KMS-11 (cell line): ENCODE data around the gene DENND6B.

Experiments
- H2AFZ ChIP-seq: fragments of 200-600 bp; sonication (generic); 2 replicates; pipeline ENCODE4 v1.6.1; 2016; ENCODE audit warnings: antibody characterized with exemption, mixed run types, low read depth
- H3K27ac ChIP-seq: fragments of 200-600 bp; sonication (generic); 2 replicates; pipeline ENCODE4 v1.6.1; 2016; ENCODE audit warnings: mild to moderate bottlenecking, mixed run types
- H3K27me3 ChIP-seq: fragments of 200-600 bp; sonication (generic); 2 replicates; pipeline ENCODE4 v1.6.1; 2017; ENCODE audit warnings: mild to moderate bottlenecking, low read depth, mixed run types, moderate library complexity; ENCODE audit not compliant: insufficient read depth
- H3K36me3 ChIP-seq: fragments of 200-600 bp; sonication (generic); 2 replicates; pipeline ENCODE4 v1.6.1; 2017; ENCODE audit warnings: mild to moderate bottlenecking, mixed run types; ENCODE audit not compliant: insufficient read depth
- H3K4me1 ChIP-seq: fragments of 200-600 bp; sonication (generic); 2 replicates; pipeline ENCODE4 v1.6.1; 2016; ENCODE audit warnings: mild to moderate bottlenecking, low read depth, mixed run types; ENCODE audit not compliant: poor library complexity, severe bottlenecking
- H3K4me2 ChIP-seq: fragments of 200-600 bp; sonication (generic); 2 replicates; pipeline ENCODE4 v1.7.0; 2016; ENCODE audit warnings: mild to moderate bottlenecking, mixed run types
- H3K4me3 ChIP-seq: fragments of 200-600 bp; sonication (generic); IDR thresholded peaks from 2 replicates; pipeline ENCODE4 v1.6.1; 2017; ENCODE audit warnings: low read depth, low read length, mixed read lengths; ENCODE audit not compliant: insufficient read depth
- H3K79me2 ChIP-seq: fragments of 200-600 bp; sonication (generic); 2 replicates; pipeline ENCODE4 v1.6.1; 2016; ENCODE audit warnings: low read depth, mixed run types; ENCODE audit not compliant: insufficient read depth
- H3K9ac ChIP-seq: fragments of 200-600 bp; sonication (generic); 2 replicates; pipeline ENCODE4 v1.6.1; 2016; ENCODE audit warnings: mild to moderate bottlenecking, mixed run types
- H4K20me1 ChIP-seq: fragments of 200-600 bp; sonication (generic); 2 replicates; pipeline ENCODE4 v1.6.1; 2016; ENCODE audit warnings: mild to moderate bottlenecking, mixed run types; ENCODE audit not compliant: insufficient read depth
- CTCF ChIP-seq: fragments of 200-600 bp; sonication (generic); conservative IDR thresholded peaks from 2 replicates; pipeline ENCODE4 v1.6.1; 2017; ENCODE audit warnings: low read depth, mild to moderate bottlenecking, antibody characterized with exemption, low read length, moderate library complexity, mixed read lengths

DENND6B gene

GRCh38 chr22:50293441-50294318 lies 33.1 kb downstream of the DENND6B start:
- H3K4me1 ChIP-seq: no peaks in the 10 kb centered on the region
- H3K36me3 ChIP-seq: no peaks in the 10 kb centered on the region
- no peak overlapping the region for H3K4me3 ChIP-seq
- H3K9ac ChIP-seq: no peak overlapping the region
- H3K27me3 ChIP-seq: no peaks in the 10 kb centered on the region
- H2AFZ ChIP-seq: no peak overlapping the region
- no peak overlapping the region for H3K4me2 ChIP-seq
- H4K20me1 ChIP-seq: no peaks in the 10 kb centered on the region
- no peaks in the 10 kb centered on the region for H3K79me2 ChIP-seq
- no peak for TF ChIP-seq CTCF
- H3K27ac ChIP-seq: no peak overlapping the region

- Histone ChIP-seq H3K4me3 (no peak overlapping the region), H3K4me2 (no peak overlapping the region), H2AFZ (no peak overlapping the region), H3K4me1 (no peaks in the 10 kb centered on the region), H3K27me3 (no peaks in the 10 kb centered on the region), H3K27ac (no peak overlapping the region), H3K79me2 (no peaks in the 10 kb centered on the region), H3K36me3 (no peaks in the 10 kb centered on the region), H4K20me1 (no peaks in the 10 kb centered on the region), H3K9ac (no peak overlapping the region)
- no peak for TF ChIP-seq CTCF
Measured at GRCh38 chr22:50292643-50293440, 34.0 kb downstream of the DENND6B start.

- H3K4me3 ChIP-seq: no peak overlapping the region
- H3K4me2 ChIP-seq: no peak overlapping the region
- no peaks in the 10 kb centered on the region for H3K27me3 ChIP-seq
- H2AFZ ChIP-seq: no peak overlapping the region
- H4K20me1 ChIP-seq: no peaks in the 10 kb centered on the region
- H3K9ac ChIP-seq: no peak overlapping the region
- no peak for TF ChIP-seq CTCF
- no peaks in the 10 kb centered on the region for H3K36me3 ChIP-seq
- H3K79me2 ChIP-seq: no peaks in the 10 kb centered on the region
- no peaks in the 10 kb centered on the region for H3K4me1 ChIP-seq
- H3K27ac ChIP-seq: no peak overlapping the region
Measured at GRCh38 chr22:50289942-50290630, 36.7 kb downstream of the DENND6B start.

GRCh38 chr22:50289151-50289941 lies 37.5 kb downstream of the DENND6B start:
- Histone ChIP-seq H3K79me2 (no peaks in the 10 kb centered on the region), H2AFZ (no peak overlapping the region), H3K4me2 (no peak overlapping the region), H3K4me1 (no peaks in the 10 kb centered on the region), H3K9ac (no peak overlapping the region), H3K27me3 (no peaks in the 10 kb centered on the region), H4K20me1 (no peaks in the 10 kb centered on the region), H3K27ac (no peak overlapping the region), H3K36me3 (no peaks in the 10 kb centered on the region), H3K4me3 (no peak overlapping the region)
- no peak for TF ChIP-seq CTCF
